GM12878 (cell line): ENCODE data around the gene MYO1D. TPM values are rescaled to one million over a fixed set of nuclear protein-coding genes. Genes with fewer than 3 reads are reported as not detected.

Experiments used
- ATAC-seq: fragments of 200-7000 bp; cut with Tn5 transposase; 3 replicates; pipeline ENCODE4 v1.9.1; 2020; ENCODE audit warnings: mild to moderate bottlenecking, moderate library complexity
- BruUV-seq: library from RNA; stranded (reverse); fragments of 400-500 nt; replicated peaks from 2 replicates; lab custom pipeline; 2021; lab: Mats Ljungman, UMichigan
- CTCF ChIA-PET: fragments of 300-600 bp; sonication (Branson Sonifier 250); formaldehyde crosslinking; extraction: SDS; loops from one replicate; lab custom pipeline; 2021; ENCODE audit warnings: inconsistent platforms; lab: Yijun Ruan, JAX
- POLR2A ChIA-PET: fragments of 350-600 bp; formaldehyde crosslinking; extraction: SDS; loops from one replicate; lab custom pipeline; 2021; ENCODE audit warnings: inconsistent platforms; lab: Charles Lee
- RAD21 ChIA-PET: fragments of 300-600 bp; sonication (Branson Sonifier 250); formaldehyde crosslinking; loops from one replicate; lab custom pipeline; 2023; ENCODE audit warnings: antibody characterized with exemption; ENCODE audit not compliant: unreplicated experiment; lab: Charles Lee
- SMC1A ChIA-PET: fragments of 300-600 bp; sonication (Branson Sonifier 250); formaldehyde crosslinking; loops from one replicate; lab custom pipeline; 2023; ENCODE audit not compliant: unreplicated experiment, uncharacterized antibody; lab: Charles Lee
- DNase-seq: peaks from one replicate; pipeline ENCODE4 v3.0.0-alpha.2; 2011; ENCODE audit warnings: low read depth, low spot score
- FAIRE-seq: peaks from 3 replicates; lab custom pipeline; 2011; peaks lifted over from hg19 to GRCh38; lab: Jason Lieb, UNC
- H2AFZ ChIP-seq: 2 replicates; pipeline ENCODE4 v1.6.0; 2011; ENCODE audit warnings: low read depth, low read length, control low read depth; ENCODE audit not compliant: control insufficient read depth
- H3K27ac ChIP-seq: 2 replicates; pipeline ENCODE4 v1.5.1; 2011; ENCODE audit warnings: control low read depth; ENCODE audit not compliant: control insufficient read depth, insufficient read depth
- H3K27me3 ChIP-seq, 2 experiments: replicated peaks in 1 of 2; 2 replicates each; pipeline versions ENCODE4 v1.6.0 to v1.6.1; 2011; ENCODE audit warnings: low read length in 1 of 2; ENCODE audit not compliant: control insufficient read depth in 2 of 2, insufficient read depth in 2 of 2
- H3K36me3 ChIP-seq, 2 experiments: 2 replicates each; pipeline ENCODE4 v1.5.1; 2011; ENCODE audit warnings: low read length in 1 of 2; ENCODE audit not compliant: control insufficient read depth in 2 of 2, insufficient read depth in 2 of 2
- H3K4me1 ChIP-seq: 2 replicates; pipeline ENCODE4 v1.6.1; 2011; ENCODE audit warnings: mild to moderate bottlenecking, low read length, moderate library complexity, mixed read lengths; ENCODE audit not compliant: control insufficient read depth, insufficient read depth
- H3K4me2 ChIP-seq: 2 replicates; pipeline ENCODE4 v1.6.0; 2011; ENCODE audit warnings: control low read depth; ENCODE audit not compliant: control insufficient read depth, insufficient read depth
- H3K4me3 ChIP-seq: fragments of 200-600 bp; sonication (generic); 2 replicates; pipeline ENCODE4 v1.5.1; 2016
- H3K79me2 ChIP-seq: 2 replicates; pipeline ENCODE4 v1.6.0; 2011; ENCODE audit warnings: low read length; ENCODE audit not compliant: control insufficient read depth, insufficient read depth
- H3K9ac ChIP-seq: 2 replicates; pipeline ENCODE4 v1.8.0; 2011; ENCODE audit warnings: low read length, control low read depth, mixed read lengths; ENCODE audit not compliant: control insufficient read depth, insufficient read depth
- H3K9me3 ChIP-seq: replicated peaks from 3 replicates; pipeline ENCODE4 v1.5.1; 2011; ENCODE audit warnings: mild to moderate bottlenecking, low read length; ENCODE audit not compliant: control insufficient read depth, insufficient read depth
- H4K20me1 ChIP-seq: 2 replicates; pipeline ENCODE4 v1.6.0; 2011; ENCODE audit not compliant: control insufficient read depth, insufficient read depth
- BCL11A ChIP-seq: IDR thresholded peaks from 2 replicates; pipeline ENCODE4 v1.6.1; 2011; ENCODE audit warnings: low read depth, low read length
- CEBPB ChIP-seq, 2 experiments: fragments of 150-350 bp in 1 of 2; IDR thresholded peaks; 2 replicates each; pipeline ENCODE4 v1.6.1; 2012 to 2014; ENCODE audit warnings: low read depth in 2 of 2, low read length in 2 of 2, borderline replicate concordance in 1 of 2, inconsistent platforms in 1 of 2
- FOS ChIP-seq: IDR thresholded peaks from 3 replicates; pipeline ENCODE4 v1.6.1; 2011; ENCODE audit warnings: borderline replicate concordance; ENCODE audit not compliant: insufficient read length; ENCODE audit errors: extremely low read depth
- GATAD2B ChIP-seq: fragments of 450-650 bp; conservative IDR thresholded peaks from 2 replicates; pipeline ENCODE4 v1.6.1; 2017; ENCODE audit warnings: low read depth, mild to moderate bottlenecking, moderate library complexity
- HDAC6 ChIP-seq: fragments of 200-600 bp; sonication (generic); IDR thresholded peaks from one replicate; pipeline ENCODE4 v1.8.0; 2017; ENCODE audit warnings: antibody characterized with exemption; ENCODE audit not compliant: unreplicated experiment
- NFYA ChIP-seq: IDR thresholded peaks from 2 replicates; pipeline ENCODE4 v1.6.1; 2011; ENCODE audit warnings: low read depth, mild to moderate bottlenecking, low read length, improper control_type of control experiment, borderline replicate concordance
- NRF1 ChIP-seq: conservative IDR thresholded peaks from 2 replicates; pipeline ENCODE4 v1.6.1; 2011; ENCODE audit warnings: mild to moderate bottlenecking, low read depth, low read length, improper control_type of control experiment
- PRDM15 ChIP-seq: fragments of 450-650 bp; formaldehyde crosslinking; IDR thresholded peaks from 2 replicates; pipeline ENCODE4 v1.4.0; 2020; ENCODE audit warnings: mild to moderate bottlenecking, moderate library complexity
- RFX5 ChIP-seq: IDR thresholded peaks from 2 replicates; pipeline ENCODE4 v1.6.1; 2011; ENCODE audit warnings: low read depth, low read length, improper control_type of control experiment
- YBX1 ChIP-seq: fragments of 450-650 bp; IDR thresholded peaks from 2 replicates; pipeline ENCODE4 v1.6.1; 2016; ENCODE audit warnings: antibody characterized with exemption
- YY1 ChIP-seq: IDR thresholded peaks from 2 replicates; pipeline ENCODE4 v1.6.1; 2011; ENCODE audit warnings: low read depth, mild to moderate bottlenecking, low read length
- ZBTB33 ChIP-seq: fragments of 450-650 bp; IDR thresholded peaks from 2 replicates; pipeline ENCODE4 v1.6.1; 2017; ENCODE audit warnings: mild to moderate bottlenecking
- WGBS: methylation state at CpG from one replicate; pipeline ENCODE4 v1.1.6; 2016; ENCODE audit warnings: low lambda C conversion rate; ENCODE audit not compliant: insufficient replicate concordance, insufficient coverage; ENCODE audit errors: missing lambda C conversion rate; 5-methylcytosine and 5-hydroxymethylcytosine counted together
- in situ Hi-C: fragments of 300-500 bp; cut with MboI; formaldehyde crosslinking; loops from 9 replicates; pipeline ENCODE4 v1.14.3; 2018; ENCODE audit warnings: mixed read lengths
- intact Hi-C: fragments of 100-400 bp; cut with micrococcal nuclease; formaldehyde crosslinking; loops from one replicate; pipeline ENCODE4 v1.14.2; 2022; ENCODE audit not compliant: unreplicated experiment
- polyA plus RNA-seq, 11 experiments: library from polyadenylated mRNA; depleted of rRNA in 4 of 11; unstranded in 6 of 11; stranded (reverse) in 5 of 11; fragments of >200 nt; fragmentation: Nextera tagmentation in 4 of 11; fragmentation: Illumina TruSeq in 1 of 11; extraction: Ambion mirVana in 4 of 11; extraction: Trizol in 1 of 11; gene quantifications; 1 replicate in 1 of 11; 2 replicates in 10 of 11; pipeline versions ENCODE4 v1.2.1 to v1.2.3, GENCODE V29; 2011 to 2016; ENCODE audit warnings: inconsistent platforms in 2 of 11, missing spikeins in 2 of 11, low read depth in 1 of 11
- total RNA-seq, 4 experiments: library from RNA; depleted of rRNA in 3 of 4; stranded (reverse); fragments of >200 nt in 3 of 4; fragmentation: Illumina TruSeq in 1 of 4; extraction: Trizol in 1 of 4; gene quantifications; 2 replicates each; pipeline versions ENCODE4 v1.2.1 to v1.2.3, GENCODE V29; 2013 to 2021
- TF ChIP-seq, protein P1 (sequence below): IDR thresholded peaks from 2 replicates; pipeline ENCODE4 v1.6.1; 2012; ENCODE audit warnings: mild to moderate bottlenecking, low read depth, low read length

Gene MYO1D
- total and polyA plus RNA-seq, 10 of the 15 experiments (the other 5 are each of a cell fraction or from before 2014, with no cell fraction given) = 1.8 to 37.7 (median 25.4) TPM

GRCh38 chr17:32777922-32778321, 99.0 kb downstream of the MYO1D start (continued):
- TF ChIP-seq PRDM15 (CRISPR knock-in tag) (no peak), GATAD2B (no peak), RFX5 (no peak)

GRCh38 chr17:32777436-32777835, 99.5 kb downstream of the MYO1D start:
- no peak overlapping the region for H3K4me2 ChIP-seq
- no peaks in the 10 kb centered on the region for H3K79me2 ChIP-seq
- ATAC-seq (no peak), FAIRE-seq (no peak), DNase-seq (no peak)
- H4K20me1 ChIP-seq = no peaks in the 10 kb centered on the region
- no peak overlapping the region for H3K4me3 ChIP-seq
- no peak overlapping the region for H3K27ac ChIP-seq
- ChIA-PET POLR2A (no interaction called here), SMC1A (interaction anchor here (1.0 to 7.8 kb wide), 6 partner anchors 10 to 227 kb away, joined by 3 to 248 read pairs (median 3); partner anchors contain the start of gene MYO1D), RAD21 (interaction anchor here (1.0 to 1.5 kb wide), 2 partner anchors 10 to 293 kb away, joined by 4 read pairs; no protein-coding TSS in a partner anchor), CTCF (interaction anchor here (1.0 to 8.2 kb wide), 8 partner anchors 100 to 315 kb away, joined by 3 to 335 read pairs (median 6); partner anchors contain the start of gene MYO1D)
- H3K4me1 ChIP-seq = no peaks in the 10 kb centered on the region
- WGBS = 93% methylated on average over 14 of the region's 14 CpGs
- BruUV-seq = no TSS peak
- H3K27me3 ChIP-seq = no peaks in the 10 kb centered on the region
- H3K36me3 ChIP-seq = no peaks in the 10 kb centered on the region
- no peaks in the 10 kb centered on the region for H3K9me3 ChIP-seq
- H2AFZ ChIP-seq = no peak overlapping the region
- no peak overlapping the region for H3K9ac ChIP-seq
- intact Hi-C loops = no loop called here
- in situ Hi-C loops = no loop called here
- TF ChIP-seq HDAC6 (no peak), YY1 (no peak), BCL11A (no peak), YBX1 (no peak), FOS (no peak), ZBTB33 (no peak), NRF1 (no peak), CEBPB (IDR thresholded peaks at IDR 0.05; ENCODE audit: borderline replicate concordance in 1 of 2, low read depth in 2 of 2, low read length in 2 of 2) (no peak), NFYA (no peak)
- TF ChIP-seq, protein P1, sequence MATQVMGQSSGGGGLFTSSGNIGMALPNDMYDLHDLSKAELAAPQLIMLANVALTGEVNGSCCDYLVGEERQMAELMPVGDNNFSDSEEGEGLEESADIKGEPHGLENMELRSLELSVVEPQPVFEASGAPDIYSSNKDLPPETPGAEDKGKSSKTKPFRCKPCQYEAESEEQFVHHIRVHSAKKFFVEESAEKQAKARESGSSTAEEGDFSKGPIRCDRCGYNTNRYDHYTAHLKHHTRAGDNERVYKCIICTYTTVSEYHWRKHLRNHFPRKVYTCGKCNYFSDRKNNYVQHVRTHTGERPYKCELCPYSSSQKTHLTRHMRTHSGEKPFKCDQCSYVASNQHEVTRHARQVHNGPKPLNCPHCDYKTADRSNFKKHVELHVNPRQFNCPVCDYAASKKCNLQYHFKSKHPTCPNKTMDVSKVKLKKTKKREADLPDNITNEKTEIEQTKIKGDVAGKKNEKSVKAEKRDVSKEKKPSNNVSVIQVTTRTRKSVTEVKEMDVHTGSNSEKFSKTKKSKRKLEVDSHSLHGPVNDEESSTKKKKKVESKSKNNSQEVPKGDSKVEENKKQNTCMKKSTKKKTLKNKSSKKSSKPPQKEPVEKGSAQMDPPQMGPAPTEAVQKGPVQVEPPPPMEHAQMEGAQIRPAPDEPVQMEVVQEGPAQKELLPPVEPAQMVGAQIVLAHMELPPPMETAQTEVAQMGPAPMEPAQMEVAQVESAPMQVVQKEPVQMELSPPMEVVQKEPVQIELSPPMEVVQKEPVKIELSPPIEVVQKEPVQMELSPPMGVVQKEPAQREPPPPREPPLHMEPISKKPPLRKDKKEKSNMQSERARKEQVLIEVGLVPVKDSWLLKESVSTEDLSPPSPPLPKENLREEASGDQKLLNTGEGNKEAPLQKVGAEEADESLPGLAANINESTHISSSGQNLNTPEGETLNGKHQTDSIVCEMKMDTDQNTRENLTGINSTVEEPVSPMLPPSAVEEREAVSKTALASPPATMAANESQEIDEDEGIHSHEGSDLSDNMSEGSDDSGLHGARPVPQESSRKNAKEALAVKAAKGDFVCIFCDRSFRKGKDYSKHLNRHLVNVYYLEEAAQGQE = no peak
